ENCODE data around the gene CENPM. TPM values are rescaled to one million over a fixed set of nuclear protein-coding genes. Genes with fewer than 3 reads are reported as not detected.

CENPM gene
- total and polyA plus RNA-seq, 2 donors, result 13.1 to 31.4 TPM

GRCh38 chr22:41899992-41900651 is 46.8 kb downstream of the CENPM start:
- WGBS, result 98% methylated on average over 13 of the region's 13 CpGs
- no peaks in the 10 kb centered on the region for H3K27me3 ChIP-seq (ENCODE audit: control insufficient read depth in 2 of 2, insufficient read depth in 1 of 2, low read length in 1 of 2)
- H3K36me3 ChIP-seq (ENCODE audit: control insufficient read depth in 2 of 2, insufficient read depth in 2 of 2, low read length in 1 of 2), result peaks cover 73 to 86% of the 10 kb centered on the region in 2 donors
- H3K4me3 ChIP-seq (ENCODE audit: low read length in 2 of 2), result no peak overlapping the region
- no peak overlapping the region for H3K27ac ChIP-seq (ENCODE audit: low read depth in 1 of 2, low read length in 1 of 2)
- no peaks in the 10 kb centered on the region for H3K9me3 ChIP-seq (ENCODE audit: control insufficient read depth in 2 of 2, insufficient read depth in 1 of 2, low read length in 1 of 2)
- no peak for DNase-seq (ENCODE audit: low read depth in 6 of 9, low spot score in 9 of 9)
- H3K4me1 ChIP-seq (ENCODE audit: control insufficient read depth in 2 of 2, insufficient read depth in 2 of 2, low read length in 2 of 2), result no peaks in the 10 kb centered on the region

GRCh38 chr22:41899110-41899509 is 47.8 kb downstream of the CENPM start:
- Histone ChIP-seq H3K36me3 (ENCODE audit: control insufficient read depth in 2 of 2, insufficient read depth in 2 of 2, low read length in 1 of 2) (peaks cover 71 to 86% of the 10 kb centered on the region in 2 donors), H3K27me3 (ENCODE audit: control insufficient read depth in 2 of 2, insufficient read depth in 1 of 2, low read length in 1 of 2) (no peaks in the 10 kb centered on the region), H3K4me3 (ENCODE audit: low read length in 2 of 2) (no peak overlapping the region), H3K9me3 (ENCODE audit: control insufficient read depth in 2 of 2, insufficient read depth in 1 of 2, low read length in 1 of 2) (no peaks in the 10 kb centered on the region), H3K27ac (ENCODE audit: low read depth in 1 of 2, low read length in 1 of 2) (no peak overlapping the region), H3K4me1 (ENCODE audit: control insufficient read depth in 2 of 2, insufficient read depth in 2 of 2, low read length in 2 of 2) (no peaks in the 10 kb centered on the region)
- no peak for DNase-seq (ENCODE audit: low read depth in 6 of 9, low spot score in 9 of 9)
- 97% methylated on average over 5 of the region's 5 CpGs for WGBS

- 97% methylated on average over 11 of the region's 11 CpGs for WGBS
- Histone ChIP-seq H3K9me3 (ENCODE audit: control insufficient read depth in 2 of 2, insufficient read depth in 1 of 2, low read length in 1 of 2) (no peaks in the 10 kb centered on the region), H3K4me3 (ENCODE audit: low read length in 2 of 2) (no peak overlapping the region), H3K27ac (ENCODE audit: low read depth in 1 of 2, low read length in 1 of 2) (no peak overlapping the region), H3K27me3 (ENCODE audit: control insufficient read depth in 2 of 2, insufficient read depth in 1 of 2, low read length in 1 of 2) (no peaks in the 10 kb centered on the region), H3K4me1 (ENCODE audit: control insufficient read depth in 2 of 2, insufficient read depth in 2 of 2, low read length in 2 of 2) (no peaks in the 10 kb centered on the region), H3K36me3 (ENCODE audit: control insufficient read depth in 2 of 2, insufficient read depth in 2 of 2, low read length in 1 of 2) (peaks cover 72 to 85% of the 10 kb centered on the region in 2 donors)
- DNase-seq (ENCODE audit: low read depth in 6 of 9, low spot score in 9 of 9), result no peak
Observed at GRCh38 chr22:41898645-41899044, 48.3 kb downstream of the CENPM start.

- peaks cover 64 to 78% of the 10 kb centered on the region in 2 donors for H3K36me3 ChIP-seq (ENCODE audit: control insufficient read depth in 2 of 2, insufficient read depth in 2 of 2, low read length in 1 of 2)
- no peak for DNase-seq (ENCODE audit: low read depth in 6 of 9, low spot score in 9 of 9)
- H3K9me3 ChIP-seq (ENCODE audit: control insufficient read depth in 2 of 2, insufficient read depth in 1 of 2, low read length in 1 of 2), result no peaks in the 10 kb centered on the region
- WGBS, result 95% methylated on average over 7 of the region's 7 CpGs
- no peak overlapping the region for H3K4me3 ChIP-seq (ENCODE audit: low read length in 2 of 2)
- H3K4me1 ChIP-seq (ENCODE audit: control insufficient read depth in 2 of 2, insufficient read depth in 2 of 2, low read length in 2 of 2), result no peaks in the 10 kb centered on the region
- H3K27ac ChIP-seq (ENCODE audit: low read depth in 1 of 2, low read length in 1 of 2), result no peak overlapping the region
- H3K27me3 ChIP-seq (ENCODE audit: control insufficient read depth in 2 of 2, insufficient read depth in 1 of 2, low read length in 1 of 2), result no peaks in the 10 kb centered on the region
Observed at GRCh38 chr22:41893591-41894375, 53.2 kb downstream of the CENPM start.

- Histone ChIP-seq H3K4me1 (ENCODE audit: control insufficient read depth in 2 of 2, insufficient read depth in 2 of 2, low read length in 2 of 2) (no peaks in the 10 kb centered on the region), H3K27me3 (ENCODE audit: control insufficient read depth in 2 of 2, insufficient read depth in 1 of 2, low read length in 1 of 2) (no peaks in the 10 kb centered on the region), H3K27ac (ENCODE audit: low read depth in 1 of 2, low read length in 1 of 2) (no peak overlapping the region), H3K9me3 (ENCODE audit: control insufficient read depth in 2 of 2, insufficient read depth in 1 of 2, low read length in 1 of 2) (no peaks in the 10 kb centered on the region), H3K36me3 (ENCODE audit: control insufficient read depth in 2 of 2, insufficient read depth in 2 of 2, low read length in 1 of 2) (peaks cover 58 to 81% of the 10 kb centered on the region in 2 donors), H3K4me3 (ENCODE audit: low read length in 2 of 2) (no peak overlapping the region)
- DNase-seq (ENCODE audit: low read depth in 6 of 9, low spot score in 9 of 9), result no peak
- WGBS, result 95% methylated on average over 4 of the region's 4 CpGs
Observed at GRCh38 chr22:41892721-41893120, 54.2 kb downstream of the CENPM start.

GRCh38 chr22:41891407-41891806 is 55.5 kb downstream of the CENPM start:
- no peaks in the 10 kb centered on the region for H3K9me3 ChIP-seq (ENCODE audit: control insufficient read depth in 2 of 2, insufficient read depth in 1 of 2, low read length in 1 of 2)
- no peak overlapping the region for H3K4me3 ChIP-seq (ENCODE audit: low read length in 2 of 2)
- H3K27me3 ChIP-seq (ENCODE audit: control insufficient read depth in 2 of 2, insufficient read depth in 1 of 2, low read length in 1 of 2), result no peaks in the 10 kb centered on the region
- H3K4me1 ChIP-seq (ENCODE audit: control insufficient read depth in 2 of 2, insufficient read depth in 2 of 2, low read length in 2 of 2), result no peaks in the 10 kb centered on the region
- DNase-seq (ENCODE audit: low read depth in 6 of 9, low spot score in 9 of 9), result no peak
- H3K36me3 ChIP-seq (ENCODE audit: control insufficient read depth in 2 of 2, insufficient read depth in 2 of 2, low read length in 1 of 2), result peaks cover 57 to 79% of the 10 kb centered on the region in 2 donors
- H3K27ac ChIP-seq (ENCODE audit: low read depth in 1 of 2, low read length in 1 of 2), result no peak overlapping the region
- 97% methylated on average over 9 of the region's 9 CpGs for WGBS

Other genes with a start within 250 kb of the CENPM start
- gene MEI1, start 247.6 kb downstream of the CENPM start, total RNA-seq, result 9.2 TPM
- gene MEI1, start 247.6 kb downstream of the CENPM start, polyA plus RNA-seq, result 14.7 TPM
- gene CCDC134, start 146.5 kb downstream of the CENPM start, total RNA-seq, result 14.4 TPM
- gene CCDC134, start 146.5 kb downstream of the CENPM start, polyA plus RNA-seq, result 1.6 TPM
- 15.8 TPM for gene SREBF2, start 114.0 kb downstream of the CENPM start, total RNA-seq
- gene SREBF2, start 114.0 kb downstream of the CENPM start, polyA plus RNA-seq, result 41.0 TPM
- gene SHISA8, start 32.1 kb downstream of the CENPM start, total RNA-seq, result 0.19 TPM
- gene SHISA8, start 32.1 kb downstream of the CENPM start, polyA plus RNA-seq, result 2.9 TPM
- gene TNFRSF13C, start 20.3 kb downstream of the CENPM start, total RNA-seq, result 1.0 TPM
- 6.1 TPM for gene TNFRSF13C, start 20.3 kb downstream of the CENPM start, polyA plus RNA-seq
- gene SEPTIN3, start 22.3 kb upstream of the CENPM start, total RNA-seq, result 0.90 TPM
- gene SEPTIN3, start 22.3 kb upstream of the CENPM start, polyA plus RNA-seq, result 1.2 TPM
- gene WBP2NL, start 51.6 kb upstream of the CENPM start, total RNA-seq, result 0.66 TPM
- 2.2 TPM for gene WBP2NL, start 51.6 kb upstream of the CENPM start, polyA plus RNA-seq
- 18.1 TPM for gene NAGA, start 123.7 kb upstream of the CENPM start, total RNA-seq
- gene NAGA, start 123.7 kb upstream of the CENPM start, polyA plus RNA-seq, result 10.6 TPM
- gene PHETA2, start 127.1 kb upstream of the CENPM start, total RNA-seq, result 5.1 TPM
- 5.2 TPM for gene PHETA2, start 127.1 kb upstream of the CENPM start, polyA plus RNA-seq
- gene SMDT1, start 132.5 kb upstream of the CENPM start, total RNA-seq, result 18.7 TPM
- gene SMDT1, start 132.5 kb upstream of the CENPM start, polyA plus RNA-seq, result 78.8 TPM
- gene NDUFA6, start 143.6 kb upstream of the CENPM start, total RNA-seq, result 99.7 TPM
- gene NDUFA6, start 143.6 kb upstream of the CENPM start, polyA plus RNA-seq, result 90.0 TPM
- 0.42 TPM for gene CYP2D6, start 183.7 kb upstream of the CENPM start, total RNA-seq
- gene CYP2D6, start 183.7 kb upstream of the CENPM start, polyA plus RNA-seq, result 9.2 TPM